Tibial nerve (tissue), 4 donors: ENCODE data around the gene ARHGEF38.

ENCODE experiments used
- EP300 ChIP-seq, 2 donors: sonication (generic); formaldehyde crosslinking; IDR thresholded peaks; one replicate each; pipeline ENCODE4 v1.6.1; 2017; ENCODE audit warnings: antibody characterized with exemption in 2 of 2, mild to moderate bottlenecking in 1 of 2
- TF ChIP-seq, protein P1 (sequence below), 5 experiments: fragments of 200-600 bp in 3 of 5; fragments of 450-650 bp in 2 of 5; sonication (generic) in 3 of 5; IDR thresholded peaks; one replicate each; pipeline ENCODE4 v1.5.1; 2016 to 2019; ENCODE audit warnings: antibody characterized with exemption in 5 of 5, mild to moderate bottlenecking in 3 of 5, moderate library complexity in 2 of 5

DNA sequence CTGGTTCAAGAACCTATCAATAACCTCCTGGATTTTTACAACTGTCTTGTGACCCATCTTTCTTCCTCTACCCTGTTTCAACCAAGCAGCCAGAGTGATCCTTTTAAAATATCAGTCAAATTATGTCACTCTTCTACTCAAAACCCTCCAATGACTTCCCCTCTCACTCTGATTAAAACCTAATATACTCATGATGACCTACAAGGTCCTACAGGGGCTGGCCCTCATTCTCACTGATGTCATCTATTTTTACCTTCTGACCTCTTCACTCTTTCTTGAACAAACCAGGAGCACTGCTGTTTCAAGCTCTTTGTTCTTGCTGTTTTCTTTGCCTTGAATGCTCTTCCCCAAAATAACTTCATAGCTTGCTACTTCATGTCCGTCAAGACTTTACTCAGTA lies 48.5 kb downstream of the ARHGEF38 start:
- TF ChIP-seq, protein P1, sequence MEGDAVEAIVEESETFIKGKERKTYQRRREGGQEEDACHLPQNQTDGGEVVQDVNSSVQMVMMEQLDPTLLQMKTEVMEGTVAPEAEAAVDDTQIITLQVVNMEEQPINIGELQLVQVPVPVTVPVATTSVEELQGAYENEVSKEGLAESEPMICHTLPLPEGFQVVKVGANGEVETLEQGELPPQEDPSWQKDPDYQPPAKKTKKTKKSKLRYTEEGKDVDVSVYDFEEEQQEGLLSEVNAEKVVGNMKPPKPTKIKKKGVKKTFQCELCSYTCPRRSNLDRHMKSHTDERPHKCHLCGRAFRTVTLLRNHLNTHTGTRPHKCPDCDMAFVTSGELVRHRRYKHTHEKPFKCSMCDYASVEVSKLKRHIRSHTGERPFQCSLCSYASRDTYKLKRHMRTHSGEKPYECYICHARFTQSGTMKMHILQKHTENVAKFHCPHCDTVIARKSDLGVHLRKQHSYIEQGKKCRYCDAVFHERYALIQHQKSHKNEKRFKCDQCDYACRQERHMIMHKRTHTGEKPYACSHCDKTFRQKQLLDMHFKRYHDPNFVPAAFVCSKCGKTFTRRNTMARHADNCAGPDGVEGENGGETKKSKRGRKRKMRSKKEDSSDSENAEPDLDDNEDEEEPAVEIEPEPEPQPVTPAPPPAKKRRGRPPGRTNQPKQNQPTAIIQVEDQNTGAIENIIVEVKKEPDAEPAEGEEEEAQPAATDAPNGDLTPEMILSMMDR (IDR thresholded peaks at IDR 0.05), result no peak
- TF ChIP-seq EP300 (IDR thresholded peaks at IDR 0.05), result no peak
